H1 (cell line): ENCODE results near the gene MZF1. TPM values are rescaled to one million over a fixed set of nuclear protein-coding genes. Genes with fewer than 3 reads are reported as not detected.

Source experiments
- CTCF ChIA-PET: fragments of 300-600 bp; sonication (Branson Sonifier 250); formaldehyde crosslinking; loops from one replicate; lab custom pipeline; 2021; ENCODE audit not compliant: partially characterized antibody; lab: Charles Lee
- POLR2A ChIA-PET: fragments of 300-600 bp; sonication (Branson Sonifier 250); formaldehyde crosslinking; loops from one replicate; lab custom pipeline; 2021; ENCODE audit warnings: inconsistent platforms; ENCODE audit not compliant: partially characterized antibody; lab: Charles Lee
- DNase-seq, 2 experiments: peaks; one replicate each; pipeline versions ENCODE4 v3.0.0 to v3.0.0-alpha.2; 2010 to 2022; ENCODE audit warnings: low spot score in 2 of 2, low read depth in 1 of 2, mixed read lengths in 1 of 2
- FAIRE-seq: peaks from 2 replicates; lab custom pipeline; 2011; peaks lifted over from hg19 to GRCh38; lab: Jason Lieb, UNC
- H2AFZ ChIP-seq: 2 replicates; pipeline ENCODE4 v1.8.1; 2012; ENCODE audit warnings: low read length, inconsistent platforms
- H2AK5ac ChIP-seq: 2 replicates; pipeline ENCODE4 v1.6.1; 2013; ENCODE audit warnings: low read depth, low read length
- H2BK120ac ChIP-seq: replicated peaks from 2 replicates; pipeline ENCODE3; 2013; ENCODE audit warnings: low read depth, low read length, inconsistent platforms
- H2BK12ac ChIP-seq: 2 replicates; pipeline ENCODE4 v1.6.1; 2013; ENCODE audit warnings: low read depth, low read length
- H2BK15ac ChIP-seq: 2 replicates; pipeline ENCODE4 v1.6.1; 2013; ENCODE audit warnings: low read length
- H2BK20ac ChIP-seq: 2 replicates; pipeline ENCODE4 v1.6.1; 2013; ENCODE audit warnings: low read length
- H2BK5ac ChIP-seq: 2 replicates; pipeline ENCODE4 v1.6.1; 2013; ENCODE audit warnings: low read depth, low read length
- H3K14ac ChIP-seq: 2 replicates; pipeline ENCODE4 v1.6.1; 2013; ENCODE audit warnings: inconsistent platforms; ENCODE audit not compliant: insufficient read length
- H3K18ac ChIP-seq: 2 replicates; pipeline ENCODE4 v1.6.1; 2013; ENCODE audit warnings: low read length; ENCODE audit errors: extremely low read depth
- H3K23ac ChIP-seq: 2 replicates; pipeline ENCODE4 v1.6.1; 2013; ENCODE audit warnings: inconsistent platforms; ENCODE audit not compliant: insufficient read length
- H3K23me2 ChIP-seq: 2 replicates; pipeline ENCODE4 v1.6.1; 2013; ENCODE audit warnings: low read depth, low read length
- H3K27ac ChIP-seq: 2 replicates; pipeline ENCODE4 v1.6.1; 2011; ENCODE audit warnings: low read depth, low read length, inconsistent platforms
- H3K27me3 ChIP-seq, 4 experiments: replicated peaks in 1 of 4; 1 replicate in 1 of 4; 2 replicates in 3 of 4; pipeline versions ENCODE4 v1.6.1 to v1.8.1; 2011 to 2013; ENCODE audit warnings: low read length in 3 of 4, mild to moderate bottlenecking in 3 of 4, inconsistent platforms in 2 of 4, mixed read lengths in 2 of 4, moderate library complexity in 1 of 4; ENCODE audit not compliant: control insufficient read depth in 3 of 4, insufficient read depth in 3 of 4; ENCODE audit errors: extremely low read depth in 1 of 4
- H3K36me3 ChIP-seq, 4 experiments: 2 replicates each; pipeline versions ENCODE4 v1.6.1 to v1.8.1; 2011 to 2013; ENCODE audit warnings: mild to moderate bottlenecking in 4 of 4, low read length in 3 of 4, moderate library complexity in 2 of 4, control low read depth in 1 of 4, inconsistent platforms in 1 of 4; ENCODE audit not compliant: insufficient read depth in 4 of 4, control insufficient read depth in 2 of 4
- H3K4ac ChIP-seq: replicated peaks from 2 replicates; pipeline ENCODE3; 2013; ENCODE audit warnings: low read length, low read depth, mixed read lengths, inconsistent platforms; ENCODE audit not compliant: insufficient read length
- H3K4me1 ChIP-seq, 4 experiments: replicated peaks in 1 of 4; 1 replicate in 1 of 4; 2 replicates in 3 of 4; pipeline versions ENCODE4 v1.6.1 to v1.8.1; 2011 to 2013; ENCODE audit warnings: low read length in 3 of 4, inconsistent platforms in 2 of 4, mixed read lengths in 1 of 4; ENCODE audit not compliant: insufficient read depth in 4 of 4, control insufficient read depth in 3 of 4
- H3K4me2 ChIP-seq, 2 experiments: 2 replicates each; pipeline versions ENCODE4 v1.6.1 to v1.8.1; 2011 to 2013; ENCODE audit warnings: low read depth in 2 of 2, low read length in 2 of 2, control low read depth in 1 of 2, inconsistent platforms in 1 of 2, mild to moderate bottlenecking in 1 of 2; ENCODE audit not compliant: insufficient read depth in 1 of 2
- H3K4me3 ChIP-seq, 4 experiments: fragments of 200-600, 300-600 bp in 1 of 4; sonication (generic), shearing (Covaris generic), sonication (Bioruptor Twin) in 1 of 4; 2 replicates each; pipeline versions ENCODE4 v1.5.1 to v1.8.1; 2011 to 2016; ENCODE audit warnings: low read length in 4 of 4, low read depth in 3 of 4, control low read depth in 2 of 4, inconsistent platforms in 2 of 4, mild to moderate bottlenecking in 2 of 4, mixed read lengths in 1 of 4, moderate library complexity in 1 of 4; ENCODE audit not compliant: insufficient read depth in 2 of 4; ENCODE audit errors: extremely low read depth in 1 of 4
- H3K56ac ChIP-seq: replicated peaks from 2 replicates; pipeline ENCODE3; 2013; ENCODE audit warnings: low read depth, mild to moderate bottlenecking, mixed read lengths, low read length, inconsistent platforms; ENCODE audit not compliant: insufficient read length
- H3K79me1 ChIP-seq: 2 replicates; pipeline ENCODE4 v1.6.1; 2013; ENCODE audit warnings: low read depth, low read length, control low read depth
- H3K79me2 ChIP-seq, 2 experiments: 2 replicates each; pipeline versions ENCODE4 v1.6.1 to v1.8.1; 2012 to 2013; ENCODE audit warnings: low read length in 2 of 2, mild to moderate bottlenecking in 2 of 2, inconsistent platforms in 1 of 2; ENCODE audit not compliant: insufficient read depth in 2 of 2, control insufficient read depth in 1 of 2
- H3K9ac ChIP-seq, 4 experiments: replicated peaks in 1 of 4; 1 replicate in 1 of 4; 2 replicates in 3 of 4; pipeline versions ENCODE4 v1.6.1 to v1.8.1; 2011 to 2013; ENCODE audit warnings: low read depth in 3 of 4, low read length in 3 of 4, control low read depth in 2 of 4, mild to moderate bottlenecking in 2 of 4, moderate library complexity in 2 of 4, inconsistent platforms in 1 of 4; ENCODE audit errors: extremely low read depth in 1 of 4
- H3K9me3 ChIP-seq, 2 experiments: 2 replicates each; pipeline versions ENCODE4 v1.6.1 to v1.8.1; 2012 to 2013; ENCODE audit warnings: mild to moderate bottlenecking in 2 of 2, moderate library complexity in 2 of 2, control low read depth in 1 of 2, inconsistent platforms in 1 of 2, low read depth in 1 of 2, low read length in 1 of 2, mixed read lengths in 1 of 2; ENCODE audit not compliant: insufficient read depth in 2 of 2
- H4K20me1 ChIP-seq, 2 experiments: replicated peaks in 1 of 2; 2 replicates each; pipeline versions ENCODE3 to v1.8.1; 2011 to 2013; ENCODE audit warnings: inconsistent platforms in 2 of 2, low read length in 2 of 2, mild to moderate bottlenecking in 1 of 2; ENCODE audit not compliant: insufficient read depth in 2 of 2, control insufficient read depth in 1 of 2
- H4K5ac ChIP-seq: 2 replicates; pipeline ENCODE4 v1.6.1; 2013; ENCODE audit warnings: low read length, low read depth, mixed read lengths, inconsistent platforms; ENCODE audit not compliant: insufficient read length
- H4K8ac ChIP-seq: 2 replicates; pipeline ENCODE4 v1.8.0; 2013; ENCODE audit warnings: mild to moderate bottlenecking, moderate library complexity, low read length, inconsistent platforms; ENCODE audit not compliant: insufficient read depth; ENCODE audit errors: extremely low read depth
- H4K91ac ChIP-seq: replicated peaks from 2 replicates; pipeline ENCODE3; 2013; ENCODE audit warnings: low read length, mixed read lengths, inconsistent platforms; ENCODE audit not compliant: insufficient read length
- BACH1 ChIP-seq: IDR thresholded peaks from 2 replicates; pipeline ENCODE4 v1.6.1; 2012; ENCODE audit warnings: low read length, improper control_type of control experiment
- BCL11A ChIP-seq, 2 experiments: IDR thresholded peaks; one replicate each; pipeline ENCODE4 v1.6.1; 2011; ENCODE audit warnings: low read depth in 2 of 2, low read length in 2 of 2, mild to moderate bottlenecking in 2 of 2
- CHD2 ChIP-seq: IDR thresholded peaks from 2 replicates; pipeline ENCODE4 v1.6.1; 2012; ENCODE audit warnings: low read length, improper control_type of control experiment
- HDAC6 ChIP-seq: IDR thresholded peaks from one replicate; pipeline ENCODE4 v1.7.1; 2012; ENCODE audit warnings: low read depth, mild to moderate bottlenecking, inconsistent platforms, low read length, moderate library complexity
- JUND ChIP-seq: IDR thresholded peaks from 2 replicates; pipeline ENCODE4 v1.6.1; 2011; ENCODE audit warnings: mild to moderate bottlenecking, improper control_type of control experiment, low read length
- SIN3A ChIP-seq, 2 experiments: IDR thresholded peaks in 1 of 2; conservative IDR thresholded peaks in 1 of 2; 2 replicates each; pipeline ENCODE4 v1.6.1; 2011 to 2012; ENCODE audit warnings: low read length in 2 of 2, improper control_type of control experiment in 1 of 2, low read depth in 1 of 2, mild to moderate bottlenecking in 1 of 2
- SIX5 ChIP-seq: IDR thresholded peaks from 2 replicates; pipeline ENCODE4 v1.6.1; 2011; ENCODE audit warnings: mild to moderate bottlenecking, low read depth, low read length
- SUZ12 ChIP-seq: fragments of 200-600 bp; sonication (generic); IDR thresholded peaks from 2 replicates; pipeline ENCODE4 v1.6.1; 2012; ENCODE audit warnings: mild to moderate bottlenecking, inconsistent platforms, low read length, moderate library complexity, mixed read lengths
- ZNF274 ChIP-seq: IDR thresholded peaks from 2 replicates; pipeline ENCODE4 v1.7.0; 2012; ENCODE audit warnings: low read length, borderline replicate concordance; ENCODE audit errors: extremely low read depth
- WGBS, 2 experiments: shearing (Covaris generic) in 1 of 2; methylation state at CpG; one replicate each; pipeline versions ENCODE4 v1.1.6 to v1.1.7; 2013 to 2015; ENCODE audit warnings: low lambda C conversion rate in 2 of 2, mixed read lengths in 2 of 2, inconsistent platforms in 1 of 2, low coverage in 1 of 2, missing lambda C conversion rate in 1 of 2; ENCODE audit not compliant: insufficient replicate concordance in 2 of 2, insufficient coverage in 1 of 2, insufficient read length in 1 of 2; ENCODE audit errors: extremely low coverage in 1 of 2, missing lambda C conversion rate in 1 of 2; 5-methylcytosine and 5-hydroxymethylcytosine counted together
- polyA plus RNA-seq, 7 experiments: library from polyadenylated mRNA; depleted of rRNA in 3 of 7; stranded (reverse) in 5 of 7; unstranded in 2 of 7; fragments of >200 nt in 5 of 7; fragments of 200-250 nt in 2 of 7; gene quantifications; 1 replicate in 5 of 7; 2 replicates in 1 of 7; 4 replicates in 1 of 7; pipeline versions ENCODE4 v1.2.1 to v1.2.3, GENCODE V29; 2011 to 2013; ENCODE audit warnings: missing spikeins in 2 of 7, mixed read lengths in 2 of 7
- total RNA-seq: library from RNA; stranded (reverse); fragmentation: NEBNext Ultra II Directional; extraction: Animal tissue kit (Norgen Biotek cat#: 25700); gene quantifications from 2 replicates; pipeline ENCODE4 v1.2.1, GENCODE V29; 2021
- TF ChIP-seq, protein P1 (sequence below): IDR thresholded peaks from 2 replicates; pipeline ENCODE4 v1.6.1; 2012; ENCODE audit warnings: inconsistent platforms

The MZF1 gene
- total and polyA plus RNA-seq, 2 of the 8 experiments (the other 6 are each of a cell fraction or from before 2014, with no cell fraction given): 15.2 to 25.0 TPM

DNA sequence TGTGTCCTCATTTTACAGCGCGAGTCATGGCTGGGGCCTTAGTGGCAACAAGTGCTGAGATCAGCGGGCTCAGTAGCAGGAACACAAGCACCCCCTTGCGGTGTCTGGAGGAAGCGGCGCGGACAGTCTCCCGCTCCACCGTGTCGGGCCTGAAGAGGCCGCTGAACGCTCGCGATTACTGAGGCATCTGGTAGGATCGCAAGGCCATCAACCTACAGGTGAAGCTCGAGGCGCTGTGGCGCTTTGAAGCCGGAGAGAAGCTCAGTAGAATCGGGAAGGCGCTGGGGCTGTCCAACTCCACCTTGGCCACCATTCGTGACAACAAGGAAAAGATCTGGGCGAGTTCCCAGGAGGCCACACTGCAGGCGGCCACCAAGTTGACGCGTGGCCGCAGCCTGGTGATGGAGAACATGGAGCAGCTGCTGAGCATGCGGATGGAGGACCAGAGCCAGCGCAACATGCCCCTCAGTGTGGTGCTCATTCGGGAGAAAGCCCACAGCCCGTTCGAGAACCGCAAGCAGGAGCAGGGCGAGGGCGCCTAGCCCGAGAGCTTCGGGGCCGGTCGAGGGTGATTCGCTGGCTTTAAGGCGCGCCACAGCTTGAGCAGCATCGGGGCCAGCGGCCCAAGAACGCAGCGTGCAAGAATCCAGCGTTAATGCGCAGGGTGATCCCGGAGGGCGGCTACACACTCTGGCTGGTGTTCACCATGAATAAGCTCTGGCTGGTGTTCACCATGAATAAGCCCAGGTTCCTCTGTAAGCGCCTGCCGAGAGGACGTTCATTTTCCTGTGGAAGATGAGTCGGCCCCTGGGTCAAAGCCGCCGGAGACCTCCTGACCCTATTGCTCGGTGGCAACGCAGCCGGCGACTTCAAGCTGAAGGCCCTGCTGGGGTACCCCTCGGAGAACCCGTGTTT, 8.3 kb upstream of the MZF1 start:
- H4K8ac ChIP-seq: peak overlapping the region; percentile 36; the same call in 1 of the 2 replicates
- no peak overlapping the region for H2BK20ac ChIP-seq
- no peak overlapping the region for H3K4me3 ChIP-seq
- H2AFZ ChIP-seq: no peak overlapping the region
- H3K36me3 ChIP-seq: peaks cover 0 to 3% (median 0%) of the 10 kb centered on the region in 4 experiments; a peak in 1 of 8 replicates
- 72% methylated on average over 53 of the region's 62 CpGs; no CpG with 5 or more reads in 1 of the 2 experiments for WGBS, 2 experiments
- no peak overlapping the region for H3K27ac ChIP-seq
- no peak overlapping the region for H2BK12ac ChIP-seq
- no peak overlapping the region for H3K4me2 ChIP-seq
- H3K79me2 ChIP-seq: peaks cover 0 to 3% of the 10 kb centered on the region in 2 experiments; a peak in 1 of 4 replicates
- FAIRE-seq (peak; percentile 79), DNase-seq (peak; percentile 92 to 99)
- no peak overlapping the region for H3K56ac ChIP-seq
- ChIA-PET CTCF (interaction anchor here (0.5 to 3.0 kb wide), 25 partner anchors 10 to 252 kb away, joined by 3 to 24 read pairs (median 5); partner anchors contain the start of genes CHMP2A, TRIM28, UBE2M and ZBTB45), POLR2A (interaction anchor here (0.7 to 8.4 kb wide), 10 partner anchors 12 to 155 kb away, joined by 3 to 82 read pairs (median 4); partner anchors contain the start of genes CHMP2A and ZBTB45)
- no peaks in the 10 kb centered on the region for H3K27me3 ChIP-seq
- peak overlapping the region; percentile 62 for H4K91ac ChIP-seq
- H3K4ac ChIP-seq: no peak overlapping the region
- no peak overlapping the region for H2BK120ac ChIP-seq
- H3K23ac ChIP-seq: no peak overlapping the region
- H2BK5ac ChIP-seq: no peak overlapping the region
- no peak overlapping the region for H3K14ac ChIP-seq
- H3K4me1 ChIP-seq: peaks cover 0 to 6% (median 0%) of the 10 kb centered on the region in 4 experiments; a peak in 3 of 7 replicates
- no peak overlapping the region for H3K18ac ChIP-seq
- H3K9ac ChIP-seq: no peak overlapping the region
- H3K23me2 ChIP-seq: no peaks in the 10 kb centered on the region; the same call in 1 of the 2 replicates
- no peak overlapping the region for H2AK5ac ChIP-seq
- no peak overlapping the region for H2BK15ac ChIP-seq
- H4K20me1 ChIP-seq: peaks cover 0 to 17% of the 10 kb centered on the region in 2 experiments
- no peaks in the 10 kb centered on the region for H3K9me3 ChIP-seq
- H4K5ac ChIP-seq: no peak overlapping the region
- 0 out of 2 replicates have a peak, but pooled peaks cover 3% of the 10 kb centered on the region for H3K79me1 ChIP-seq
- TF ChIP-seq SIN3A (conservative IDR thresholded peaks at IDR 0.05 in 1 of 2, IDR thresholded peaks at IDR 0.05 in 1 of 2; ENCODE audit: low read depth in 1 of 2, low read length in 2 of 2) (peak in 1 of 2 experiments; percentile 64; a peak in 2 of 4 replicates), CHD2 (peak; percentile 50; the same call in 1 of the 2 replicates), JUND (peak; percentile 63; the same call in 1 of the 2 replicates), BCL11A (IDR thresholded peaks at IDR 0.05; ENCODE audit: low read depth in 2 of 2, low read length in 2 of 2) (no peak), BACH1 (no peak), HDAC6 (no peak), SIX5 (no peak), ZNF274 (no peak), SUZ12 (no peak)
- TF ChIP-seq, protein P1, sequence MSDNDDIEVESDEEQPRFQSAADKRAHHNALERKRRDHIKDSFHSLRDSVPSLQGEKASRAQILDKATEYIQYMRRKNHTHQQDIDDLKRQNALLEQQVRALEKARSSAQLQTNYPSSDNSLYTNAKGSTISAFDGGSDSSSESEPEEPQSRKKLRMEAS: peak; percentile 36; the same call in 1 of the 2 replicates
